Measurements from ENCODE around the gene NUP93.

DNA sequence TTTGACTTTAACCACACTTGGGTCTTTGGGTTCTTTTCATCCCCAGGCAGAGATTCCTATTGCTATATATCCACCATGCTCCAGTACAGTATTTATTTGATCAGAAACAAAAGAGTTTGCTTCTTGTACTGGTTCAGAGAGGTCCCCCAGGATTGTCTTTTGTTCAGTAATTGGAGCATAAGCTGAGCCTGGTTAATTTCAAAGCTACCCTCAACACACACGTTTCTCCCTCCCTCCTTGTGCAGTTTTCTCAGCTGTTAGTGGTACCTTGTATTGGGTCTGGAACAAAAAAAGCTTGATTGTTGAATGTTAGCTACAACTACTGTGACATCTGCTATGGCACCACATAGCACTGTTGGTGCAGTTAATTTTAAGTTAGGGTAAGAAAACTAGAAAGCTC is 50.0 kb downstream of the NUP93 start:
- TF ChIP-seq POLR2AphosphoS5 (IDR thresholded peaks at IDR 0.05) (no peak), POLR2A (IDR thresholded peaks at IDR 0.05) (no peak)
- TF ChIP-seq, protein P1, sequence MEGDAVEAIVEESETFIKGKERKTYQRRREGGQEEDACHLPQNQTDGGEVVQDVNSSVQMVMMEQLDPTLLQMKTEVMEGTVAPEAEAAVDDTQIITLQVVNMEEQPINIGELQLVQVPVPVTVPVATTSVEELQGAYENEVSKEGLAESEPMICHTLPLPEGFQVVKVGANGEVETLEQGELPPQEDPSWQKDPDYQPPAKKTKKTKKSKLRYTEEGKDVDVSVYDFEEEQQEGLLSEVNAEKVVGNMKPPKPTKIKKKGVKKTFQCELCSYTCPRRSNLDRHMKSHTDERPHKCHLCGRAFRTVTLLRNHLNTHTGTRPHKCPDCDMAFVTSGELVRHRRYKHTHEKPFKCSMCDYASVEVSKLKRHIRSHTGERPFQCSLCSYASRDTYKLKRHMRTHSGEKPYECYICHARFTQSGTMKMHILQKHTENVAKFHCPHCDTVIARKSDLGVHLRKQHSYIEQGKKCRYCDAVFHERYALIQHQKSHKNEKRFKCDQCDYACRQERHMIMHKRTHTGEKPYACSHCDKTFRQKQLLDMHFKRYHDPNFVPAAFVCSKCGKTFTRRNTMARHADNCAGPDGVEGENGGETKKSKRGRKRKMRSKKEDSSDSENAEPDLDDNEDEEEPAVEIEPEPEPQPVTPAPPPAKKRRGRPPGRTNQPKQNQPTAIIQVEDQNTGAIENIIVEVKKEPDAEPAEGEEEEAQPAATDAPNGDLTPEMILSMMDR (IDR thresholded peaks at IDR 0.05) = no peak

Measured in prostate gland (tissue), 2 donors.